GM12878 (cell line): ENCODE results near the gene RBPJ. TPM values are rescaled to one million over a fixed set of nuclear protein-coding genes. Genes with fewer than 3 reads are reported as not detected.

ENCODE experiments used
- ATAC-seq: fragments of 200-7000 bp; cut with Tn5 transposase; 3 replicates; pipeline ENCODE4 v1.9.1; 2020; ENCODE audit warnings: mild to moderate bottlenecking, moderate library complexity
- BruUV-seq: library from RNA; stranded (reverse); fragments of 400-500 nt; replicated peaks from 2 replicates; lab custom pipeline; 2021; lab: Mats Ljungman, UMichigan
- CTCF ChIA-PET: fragments of 300-600 bp; sonication (Branson Sonifier 250); formaldehyde crosslinking; extraction: SDS; loops from one replicate; lab custom pipeline; 2021; ENCODE audit warnings: inconsistent platforms; lab: Yijun Ruan, JAX
- POLR2A ChIA-PET: fragments of 350-600 bp; formaldehyde crosslinking; extraction: SDS; loops from one replicate; lab custom pipeline; 2021; ENCODE audit warnings: inconsistent platforms; lab: Charles Lee
- RAD21 ChIA-PET: fragments of 300-600 bp; sonication (Branson Sonifier 250); formaldehyde crosslinking; loops from one replicate; lab custom pipeline; 2023; ENCODE audit warnings: antibody characterized with exemption; ENCODE audit not compliant: unreplicated experiment; lab: Charles Lee
- SMC1A ChIA-PET: fragments of 300-600 bp; sonication (Branson Sonifier 250); formaldehyde crosslinking; loops from one replicate; lab custom pipeline; 2023; ENCODE audit not compliant: unreplicated experiment, uncharacterized antibody; lab: Charles Lee
- DNase-seq: peaks from one replicate; pipeline ENCODE4 v3.0.0-alpha.2; 2011; ENCODE audit warnings: low read depth, low spot score
- FAIRE-seq: peaks from 3 replicates; lab custom pipeline; 2011; peaks lifted over from hg19 to GRCh38; lab: Jason Lieb, UNC
- H2AFZ ChIP-seq: 2 replicates; pipeline ENCODE4 v1.6.0; 2011; ENCODE audit warnings: low read depth, low read length, control low read depth; ENCODE audit not compliant: control insufficient read depth
- H3K27ac ChIP-seq: 2 replicates; pipeline ENCODE4 v1.5.1; 2011; ENCODE audit warnings: control low read depth; ENCODE audit not compliant: control insufficient read depth, insufficient read depth
- H3K27me3 ChIP-seq, 2 experiments: replicated peaks in 1 of 2; 2 replicates each; pipeline versions ENCODE4 v1.6.0 to v1.6.1; 2011; ENCODE audit warnings: low read length in 1 of 2; ENCODE audit not compliant: control insufficient read depth in 2 of 2, insufficient read depth in 2 of 2
- H3K36me3 ChIP-seq, 2 experiments: 2 replicates each; pipeline ENCODE4 v1.5.1; 2011; ENCODE audit warnings: low read length in 1 of 2; ENCODE audit not compliant: control insufficient read depth in 2 of 2, insufficient read depth in 2 of 2
- H3K4me1 ChIP-seq: 2 replicates; pipeline ENCODE4 v1.6.1; 2011; ENCODE audit warnings: mild to moderate bottlenecking, low read length, moderate library complexity, mixed read lengths; ENCODE audit not compliant: control insufficient read depth, insufficient read depth
- H3K4me2 ChIP-seq: 2 replicates; pipeline ENCODE4 v1.6.0; 2011; ENCODE audit warnings: control low read depth; ENCODE audit not compliant: control insufficient read depth, insufficient read depth
- H3K4me3 ChIP-seq: fragments of 200-600 bp; sonication (generic); 2 replicates; pipeline ENCODE4 v1.5.1; 2016
- H3K79me2 ChIP-seq: 2 replicates; pipeline ENCODE4 v1.6.0; 2011; ENCODE audit warnings: low read length; ENCODE audit not compliant: control insufficient read depth, insufficient read depth
- H3K9ac ChIP-seq: 2 replicates; pipeline ENCODE4 v1.8.0; 2011; ENCODE audit warnings: low read length, control low read depth, mixed read lengths; ENCODE audit not compliant: control insufficient read depth, insufficient read depth
- H3K9me3 ChIP-seq: replicated peaks from 3 replicates; pipeline ENCODE4 v1.5.1; 2011; ENCODE audit warnings: mild to moderate bottlenecking, low read length; ENCODE audit not compliant: control insufficient read depth, insufficient read depth
- H4K20me1 ChIP-seq: 2 replicates; pipeline ENCODE4 v1.6.0; 2011; ENCODE audit not compliant: control insufficient read depth, insufficient read depth
- ASH2L ChIP-seq: fragments of 300-600, 200-600 bp; sonication (generic); IDR thresholded peaks from 2 replicates; pipeline ENCODE4 v1.6.1; 2017; ENCODE audit warnings: low read depth, mild to moderate bottlenecking, borderline replicate concordance
- CBFB ChIP-seq: IDR thresholded peaks from 2 replicates; pipeline ENCODE4 v1.6.1; 2016; ENCODE audit warnings: antibody characterized with exemption, low read depth
- CEBPB ChIP-seq, 2 experiments: fragments of 150-350 bp in 1 of 2; IDR thresholded peaks; 2 replicates each; pipeline ENCODE4 v1.6.1; 2012 to 2014; ENCODE audit warnings: low read depth in 2 of 2, low read length in 2 of 2, borderline replicate concordance in 1 of 2, inconsistent platforms in 1 of 2
- CHD2 ChIP-seq: IDR thresholded peaks from 2 replicates; pipeline ENCODE4 v1.6.1; 2011; ENCODE audit warnings: low read depth, low read length, improper control_type of control experiment, borderline replicate concordance
- DPF2 ChIP-seq: fragments of 450-650 bp; IDR thresholded peaks from 2 replicates; pipeline ENCODE4 v1.6.1; 2017; ENCODE audit warnings: mild to moderate bottlenecking
- GATAD2B ChIP-seq: fragments of 450-650 bp; conservative IDR thresholded peaks from 2 replicates; pipeline ENCODE4 v1.6.1; 2017; ENCODE audit warnings: low read depth, mild to moderate bottlenecking, moderate library complexity
- HDAC2 ChIP-seq: fragments of 200-600 bp; sonication (generic); IDR thresholded peaks from 2 replicates; pipeline ENCODE4 v1.6.1; 2017
- JUNB ChIP-seq: IDR thresholded peaks from 2 replicates; pipeline ENCODE4 v1.6.1; 2016; ENCODE audit warnings: antibody characterized with exemption, mild to moderate bottlenecking
- RAD21 ChIP-seq: IDR thresholded peaks from 2 replicates; pipeline ENCODE4 v1.6.1; 2011; ENCODE audit warnings: mild to moderate bottlenecking, low read depth, low read length, moderate library complexity; ENCODE audit not compliant: insufficient read depth
- SREBF1 ChIP-seq: IDR thresholded peaks from 2 replicates; pipeline ENCODE4 v1.6.1; 2012; ENCODE audit warnings: mild to moderate bottlenecking, low read length
- ZNF274 ChIP-seq: IDR thresholded peaks from one replicate; pipeline ENCODE4 v1.8.0; 2011; ENCODE audit not compliant: insufficient read length, insufficient read depth
- WGBS: methylation state at CpG from one replicate; pipeline ENCODE4 v1.1.6; 2016; ENCODE audit warnings: low lambda C conversion rate; ENCODE audit not compliant: insufficient replicate concordance, insufficient coverage; ENCODE audit errors: missing lambda C conversion rate; 5-methylcytosine and 5-hydroxymethylcytosine counted together
- in situ Hi-C: fragments of 300-500 bp; cut with MboI; formaldehyde crosslinking; loops from 9 replicates; pipeline ENCODE4 v1.14.3; 2018; ENCODE audit warnings: mixed read lengths
- intact Hi-C: fragments of 100-400 bp; cut with micrococcal nuclease; formaldehyde crosslinking; loops from one replicate; pipeline ENCODE4 v1.14.2; 2022; ENCODE audit not compliant: unreplicated experiment
- polyA plus RNA-seq, 11 experiments: library from polyadenylated mRNA; depleted of rRNA in 4 of 11; unstranded in 6 of 11; stranded (reverse) in 5 of 11; fragments of >200 nt; fragmentation: Nextera tagmentation in 4 of 11; fragmentation: Illumina TruSeq in 1 of 11; extraction: Ambion mirVana in 4 of 11; extraction: Trizol in 1 of 11; gene quantifications; 1 replicate in 1 of 11; 2 replicates in 10 of 11; pipeline versions ENCODE4 v1.2.1 to v1.2.3, GENCODE V29; 2011 to 2016; ENCODE audit warnings: inconsistent platforms in 2 of 11, missing spikeins in 2 of 11, low read depth in 1 of 11
- total RNA-seq, 4 experiments: library from RNA; depleted of rRNA in 3 of 4; stranded (reverse); fragments of >200 nt in 3 of 4; fragmentation: Illumina TruSeq in 1 of 4; extraction: Trizol in 1 of 4; gene quantifications; 2 replicates each; pipeline versions ENCODE4 v1.2.1 to v1.2.3, GENCODE V29; 2013 to 2021
- TF ChIP-seq, protein P1 (sequence below): fragments of 450-650 bp; formaldehyde crosslinking; IDR thresholded peaks from 2 replicates; pipeline ENCODE4 v1.4.0; 2022; ENCODE audit warnings: mild to moderate bottlenecking, moderate library complexity

Gene RBPJ
- total and polyA plus RNA-seq, 10 of the 15 experiments (the other 5 are each of a cell fraction or from before 2014, with no cell fraction given), result 24.5 to 87.6 (median 41.6) TPM

DNA sequence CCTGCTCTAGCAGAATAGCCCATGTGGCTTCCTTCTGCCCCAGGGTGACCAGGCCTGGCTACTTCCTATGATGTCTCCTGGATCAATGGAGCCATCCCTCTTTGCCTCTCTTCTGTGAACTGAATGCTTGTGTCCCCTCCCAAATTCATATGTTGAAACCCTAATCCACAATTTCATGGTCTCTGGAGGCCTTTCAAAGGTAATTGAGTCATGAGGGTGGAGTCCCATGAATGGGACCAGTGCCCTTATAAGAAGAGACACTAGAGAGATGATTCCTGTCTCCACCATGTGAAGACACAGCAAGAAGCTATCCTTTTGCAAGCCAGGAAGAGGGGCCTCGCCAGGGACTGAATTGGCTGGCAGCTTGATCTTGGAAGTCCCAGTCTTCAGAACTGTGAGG lies 151.1 kb downstream of the RBPJ start:
- WGBS, result 0% methylated on average over 1 of the region's 1 CpG
- no peaks in the 10 kb centered on the region for H3K4me1 ChIP-seq
- H3K9me3 ChIP-seq, result no peaks in the 10 kb centered on the region
- RAD21 ChIA-PET, result no interaction called here
- BruUV-seq, result no TSS peak
- H3K27ac ChIP-seq, result no peak overlapping the region
- intact Hi-C loops (no loop called here), in situ Hi-C loops (no loop called here)
- no peaks in the 10 kb centered on the region for H3K79me2 ChIP-seq
- H3K4me2 ChIP-seq, result no peak overlapping the region
- H3K4me3 ChIP-seq, result no peak overlapping the region
- FAIRE-seq, result no peak
- no peak for ATAC-seq
- POLR2A ChIA-PET, result no interaction called here
- SMC1A ChIA-PET, result interaction anchor here (1.2 kb wide), 1 partner anchor 8 kb away, joined by 3 read pairs; no protein-coding TSS in a partner anchor
- no peak for DNase-seq
- CTCF ChIA-PET, result no interaction called here
- TF ChIP-seq CBFB (no peak), DPF2 (no peak), SREBF1 (no peak), ASH2L (no peak), GATAD2B (no peak), CEBPB (IDR thresholded peaks at IDR 0.05; ENCODE audit: borderline replicate concordance in 1 of 2, low read depth in 2 of 2, low read length in 2 of 2) (no peak), CHD2 (no peak), ZNF274 (no peak), HDAC2 (no peak)
- H4K20me1 ChIP-seq, result no peaks in the 10 kb centered on the region
- H3K36me3 ChIP-seq, result no peaks in the 10 kb centered on the region
- peaks cover 0 to under 1% of the 10 kb centered on the region in 2 experiments; a peak in 3 of 4 replicates for H3K27me3 ChIP-seq
- H2AFZ ChIP-seq, result no peak overlapping the region
- H3K9ac ChIP-seq, result no peak overlapping the region

DNA sequence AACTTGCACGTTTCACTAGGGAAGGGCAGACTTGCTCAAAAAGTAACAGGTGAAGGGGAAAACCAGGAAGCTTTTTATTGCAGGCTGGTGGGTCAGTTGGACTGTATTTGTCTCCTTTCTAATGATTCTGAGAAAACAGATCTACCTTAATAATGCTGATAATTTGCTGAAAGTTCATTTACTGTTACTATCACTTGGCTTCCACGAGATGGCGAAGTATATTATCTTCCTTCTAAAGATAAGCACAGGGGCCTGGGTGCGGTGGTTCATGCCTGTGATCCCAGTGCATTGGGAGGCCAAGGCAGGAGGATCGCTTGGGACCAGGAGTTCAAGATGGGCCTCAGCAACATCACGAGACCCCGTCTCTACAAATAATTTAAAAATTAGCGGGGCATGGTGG lies 153.1 kb downstream of the RBPJ start:
- DNase-seq, result no peak
- POLR2A ChIA-PET, result no interaction called here
- H3K27ac ChIP-seq, result no peak overlapping the region
- H3K9me3 ChIP-seq, result no peaks in the 10 kb centered on the region
- no peak overlapping the region for H3K9ac ChIP-seq
- H3K4me3 ChIP-seq, result no peak overlapping the region
- no peak for ATAC-seq
- SMC1A ChIA-PET, result interaction anchor here (0.9 to 1.8 kb wide), 2 partner anchors 249 to 536 kb away, joined by 3 to 5 read pairs; no protein-coding TSS in a partner anchor
- intact Hi-C loops (no loop called here), in situ Hi-C loops (no loop called here)
- H3K79me2 ChIP-seq, result no peaks in the 10 kb centered on the region
- H3K36me3 ChIP-seq, result no peaks in the 10 kb centered on the region
- H3K4me2 ChIP-seq, result no peak overlapping the region
- no peak for FAIRE-seq
- BruUV-seq, result no TSS peak
- WGBS, result 44% methylated on average over 8 of the region's 8 CpGs
- no peaks in the 10 kb centered on the region for H4K20me1 ChIP-seq
- RAD21 ChIA-PET, result interaction anchor here (0.7 kb wide), 1 partner anchor 536 kb away, joined by 4 read pairs; no protein-coding TSS in a partner anchor
- H3K27me3 ChIP-seq, result no peaks in the 10 kb centered on the region; a peak in 1 of 4 replicates
- no peak overlapping the region for H2AFZ ChIP-seq
- TF ChIP-seq, protein P1, sequence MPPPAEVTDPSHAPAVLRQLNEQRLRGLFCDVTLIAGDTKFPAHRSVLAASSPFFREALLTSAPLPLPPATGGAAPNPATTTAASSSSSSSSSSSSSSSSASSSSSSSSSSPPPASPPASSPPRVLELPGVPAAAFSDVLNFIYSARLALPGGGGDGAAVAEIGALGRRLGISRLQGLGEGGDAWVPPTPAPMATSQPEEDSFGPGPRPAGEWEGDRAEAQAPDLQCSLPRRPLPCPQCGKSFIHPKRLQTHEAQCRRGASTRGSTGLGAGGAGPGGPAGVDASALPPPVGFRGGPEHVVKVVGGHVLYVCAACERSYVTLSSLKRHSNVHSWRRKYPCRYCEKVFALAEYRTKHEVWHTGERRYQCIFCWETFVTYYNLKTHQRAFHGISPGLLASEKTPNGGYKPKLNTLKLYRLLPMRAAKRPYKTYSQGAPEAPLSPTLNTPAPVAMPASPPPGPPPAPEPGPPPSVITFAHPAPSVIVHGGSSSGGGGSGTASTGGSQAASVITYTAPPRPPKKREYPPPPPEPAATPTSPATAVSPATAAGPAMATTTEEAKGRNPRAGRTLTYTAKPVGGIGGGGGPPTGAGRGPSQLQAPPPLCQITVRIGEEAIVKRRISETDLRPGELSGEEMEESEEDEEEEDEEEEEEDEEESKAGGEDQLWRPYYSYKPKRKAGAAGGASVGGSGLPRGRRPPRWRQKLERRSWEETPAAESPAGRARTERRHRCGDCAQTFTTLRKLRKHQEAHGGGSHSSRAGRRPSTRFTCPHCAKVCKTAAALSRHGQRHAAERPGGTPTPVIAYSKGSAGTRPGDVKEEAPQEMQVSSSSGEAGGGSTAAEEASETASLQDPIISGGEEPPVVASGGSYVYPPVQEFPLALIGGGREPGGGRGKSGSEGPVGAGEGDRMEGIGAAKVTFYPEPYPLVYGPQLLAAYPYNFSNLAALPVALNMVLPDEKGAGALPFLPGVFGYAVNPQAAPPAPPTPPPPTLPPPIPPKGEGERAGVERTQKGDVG (CRISPR knock-in tag), result no peak
- TF ChIP-seq RAD21, result 0 out of 2 replicates have a peak, but pooled peaks have one; percentile 15
- no peak for TF ChIP-seq JUNB
- CTCF ChIA-PET, result interaction anchor here (0.5 to 1.3 kb wide), 4 partner anchors 245 to 538 kb away, joined by 3 read pairs; no protein-coding TSS in a partner anchor
- no peaks in the 10 kb centered on the region for H3K4me1 ChIP-seq
